Stimulated activated CD4-positive, alpha-beta T cell treated with anti-CD3 and anti-CD28 coated beads, Interleukin-1b, Interleukin-23, amount 100 ng/mL, for 24 hours (primary cell): Measurements from ENCODE around the gene FAM234A.
A peak's percentile ranks its signal among the peaks of the same experiment; 100 is the strongest.
"Not testable (repeated sequence)": the region's sequence is repeated elsewhere in the genome, so short reads cannot be mapped to it uniquely, and the experiment has no call there.

Experiments used
- DNase-seq, 4 experiments: peaks; one replicate each; pipeline ENCODE4 v3.0.0-alpha.2; 2020; ENCODE audit warnings: low read depth in 4 of 4, low spot score in 1 of 4

Gene FAM234A, protein sequence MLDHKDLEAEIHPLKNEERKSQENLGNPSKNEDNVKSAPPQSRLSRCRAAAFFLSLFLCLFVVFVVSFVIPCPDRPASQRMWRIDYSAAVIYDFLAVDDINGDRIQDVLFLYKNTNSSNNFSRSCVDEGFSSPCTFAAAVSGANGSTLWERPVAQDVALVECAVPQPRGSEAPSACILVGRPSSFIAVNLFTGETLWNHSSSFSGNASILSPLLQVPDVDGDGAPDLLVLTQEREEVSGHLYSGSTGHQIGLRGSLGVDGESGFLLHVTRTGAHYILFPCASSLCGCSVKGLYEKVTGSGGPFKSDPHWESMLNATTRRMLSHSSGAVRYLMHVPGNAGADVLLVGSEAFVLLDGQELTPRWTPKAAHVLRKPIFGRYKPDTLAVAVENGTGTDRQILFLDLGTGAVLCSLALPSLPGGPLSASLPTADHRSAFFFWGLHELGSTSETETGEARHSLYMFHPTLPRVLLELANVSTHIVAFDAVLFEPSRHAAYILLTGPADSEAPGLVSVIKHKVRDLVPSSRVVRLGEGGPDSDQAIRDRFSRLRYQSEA

DNA sequence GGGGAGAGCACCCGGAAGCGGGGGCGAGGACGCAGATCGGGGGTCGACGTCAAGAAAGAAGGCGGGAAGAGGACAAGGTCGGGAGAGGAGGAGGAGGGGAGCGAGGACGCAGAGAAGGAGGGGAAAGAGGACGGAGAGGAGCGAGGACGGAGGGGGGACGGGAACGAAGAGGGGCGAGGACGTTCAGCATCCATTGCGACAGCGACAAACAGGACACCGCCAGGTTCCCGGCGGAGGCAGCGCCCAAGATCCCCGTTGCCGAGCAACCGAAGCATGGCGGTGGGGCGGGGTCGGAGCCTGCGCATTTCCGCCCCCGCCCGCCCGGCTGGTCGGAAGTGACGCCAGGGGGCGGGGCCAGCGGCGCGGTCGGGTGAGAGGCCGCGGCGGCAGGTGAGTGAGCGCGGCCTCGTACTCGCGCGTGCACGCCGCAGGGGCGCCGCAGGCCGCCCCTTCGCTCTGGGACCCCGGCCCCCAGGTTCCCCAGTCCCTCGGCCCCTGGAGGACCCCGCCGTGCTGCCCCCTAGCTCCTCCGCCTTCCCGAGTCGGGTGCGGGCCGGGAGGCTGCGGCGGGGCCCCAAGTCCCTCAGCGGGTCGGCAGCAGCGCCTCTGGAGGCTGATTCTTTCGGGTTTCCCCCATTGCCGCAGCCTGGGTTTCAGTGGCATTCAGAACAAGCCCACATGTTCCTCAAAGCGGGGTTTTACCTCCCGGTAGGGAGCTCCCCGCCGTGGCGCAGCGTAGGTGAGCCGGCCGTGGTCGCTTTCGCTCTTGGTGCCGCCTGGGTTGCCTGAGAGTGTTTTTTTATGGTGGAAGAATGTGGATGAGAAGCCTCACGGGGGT, at the start of gene FAM234A:
Gene FAM234A, plus strand, starts transcription at position 354 of the 838 bp plus-strand sequence. CDS start 19,593 bp downstream, outside the sequence.
- peak; percentile 90 to 94 (median 94) for DNase-seq

DNA sequence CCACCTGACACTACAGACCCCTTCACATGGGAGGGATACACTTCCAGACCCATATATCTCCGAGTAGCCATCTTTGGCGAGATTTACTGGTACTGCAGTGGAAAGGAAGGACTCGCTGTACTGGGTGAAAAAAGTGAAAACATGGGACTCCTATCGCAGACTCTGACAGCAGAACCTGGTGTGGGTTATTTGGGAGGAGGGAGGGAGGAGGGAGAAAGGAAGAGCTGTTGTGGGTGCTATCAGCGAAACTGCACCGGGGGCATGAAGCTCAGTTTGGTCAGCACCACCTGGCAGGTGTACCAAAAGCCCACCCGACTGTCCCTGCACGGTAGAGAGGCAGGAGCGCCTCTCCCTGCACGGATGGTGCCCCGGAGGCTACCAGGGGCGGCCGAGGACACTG, 49.4 kb upstream of the FAM234A start:
- DNase-seq = no peak

DNA sequence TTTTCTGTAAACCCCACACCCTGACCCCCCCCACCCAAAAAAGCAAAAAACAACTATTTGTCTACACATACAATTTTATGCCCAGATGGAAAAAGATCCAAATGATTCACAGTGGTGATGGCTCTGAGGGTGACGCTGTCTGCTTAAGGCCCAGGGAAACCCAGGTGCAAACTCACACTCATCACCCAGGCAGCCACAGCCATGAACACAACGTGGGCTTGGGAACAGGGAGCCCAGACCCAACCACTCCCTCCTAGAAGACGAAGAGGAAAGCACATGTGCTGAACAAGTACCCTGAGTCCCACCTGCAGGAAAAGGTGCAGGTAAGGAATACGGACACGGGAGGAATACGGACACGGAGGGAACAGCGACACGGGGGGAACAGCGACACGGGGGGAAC, 48.9 kb upstream of the FAM234A start:
- no peak for DNase-seq

DNA sequence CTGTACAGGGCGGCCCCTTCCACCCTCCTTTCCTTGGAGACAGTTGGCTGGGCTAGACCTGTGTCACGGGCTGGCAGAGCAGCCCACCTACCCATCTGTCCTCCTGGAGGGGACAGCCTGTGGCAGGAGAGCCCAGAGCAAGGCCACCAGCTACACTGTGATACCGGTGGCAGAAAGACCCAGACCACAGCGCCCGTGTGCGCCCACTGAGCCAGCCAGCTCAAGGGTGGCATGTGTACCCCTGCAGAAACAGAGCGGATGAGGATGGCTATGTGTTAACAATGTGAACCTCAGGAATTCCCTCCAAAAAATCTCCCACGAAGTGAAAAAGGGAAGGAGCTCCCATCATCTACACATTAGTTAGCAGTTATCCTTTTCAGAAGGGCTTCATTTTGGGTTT, 47.3 kb upstream of the FAM234A start:
- no peak for DNase-seq

DNA sequence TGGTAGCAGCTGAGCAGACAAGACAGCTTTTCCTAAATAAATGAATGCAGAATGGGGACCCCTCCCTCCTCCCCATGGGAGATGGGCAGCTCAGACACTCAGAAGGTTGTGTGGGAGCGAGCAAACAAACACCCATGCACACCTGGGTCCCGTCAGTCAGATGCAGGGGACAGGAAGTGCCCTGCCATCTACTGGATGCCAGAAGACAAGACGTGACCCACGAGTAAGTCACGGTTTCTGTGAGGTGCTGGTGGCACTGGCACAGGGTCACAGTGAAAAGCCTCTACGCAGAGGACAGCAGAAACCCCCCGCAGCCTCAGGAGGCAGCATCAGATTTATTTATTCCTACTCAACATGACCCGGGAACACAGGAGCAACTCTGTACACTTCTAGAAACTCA, 45.9 kb upstream of the FAM234A start:
- no peak for DNase-seq

DNA sequence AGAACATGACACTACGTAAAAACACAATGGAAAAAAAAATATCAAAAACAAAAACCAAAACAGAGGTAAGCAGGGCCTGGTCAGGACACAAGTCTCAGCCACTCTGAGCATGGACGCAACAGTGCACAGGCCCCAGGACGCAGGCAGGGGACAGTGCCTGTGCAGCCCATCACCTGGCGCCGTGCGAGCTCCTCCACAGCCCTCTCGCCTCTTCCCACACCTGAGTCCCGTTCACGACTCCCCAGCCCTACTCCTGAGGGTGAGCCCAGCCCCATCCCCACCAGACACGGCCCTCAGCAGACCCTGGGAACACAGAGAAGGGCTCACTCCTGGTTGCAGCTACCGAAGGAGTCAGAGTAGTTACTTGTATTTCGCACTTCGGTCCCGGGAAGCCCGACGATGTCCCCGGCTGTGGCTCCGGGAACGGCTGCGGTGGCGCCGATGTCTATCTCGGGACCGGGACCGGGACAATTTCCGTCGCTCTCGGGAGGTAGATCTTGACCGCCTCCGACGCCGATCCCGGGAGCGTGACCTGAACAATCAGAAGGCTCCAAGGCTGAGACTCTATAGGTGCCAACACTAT, 44.9 kb upstream of the FAM234A start:
- DNase-seq = no peak

DNA sequence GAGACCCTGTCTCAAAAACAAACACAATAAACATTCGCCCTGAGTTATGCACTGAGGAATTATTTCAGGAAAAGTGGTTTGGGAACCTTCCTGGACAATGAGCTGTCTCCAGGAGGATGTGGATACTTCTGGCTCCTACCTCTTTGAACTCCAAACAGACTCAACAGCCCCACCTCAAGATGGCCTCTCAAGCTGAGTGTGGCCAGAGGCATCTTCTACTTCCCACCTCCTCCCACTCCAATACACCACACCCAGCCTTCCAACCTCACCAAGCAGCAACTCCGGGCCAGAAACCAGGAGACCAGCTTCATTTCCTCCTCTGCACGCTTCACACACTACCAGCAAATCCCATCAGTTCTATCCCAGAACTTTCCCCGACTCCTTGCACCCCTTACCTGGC, 42.8 kb upstream of the FAM234A start:
- no peak for DNase-seq

DNA sequence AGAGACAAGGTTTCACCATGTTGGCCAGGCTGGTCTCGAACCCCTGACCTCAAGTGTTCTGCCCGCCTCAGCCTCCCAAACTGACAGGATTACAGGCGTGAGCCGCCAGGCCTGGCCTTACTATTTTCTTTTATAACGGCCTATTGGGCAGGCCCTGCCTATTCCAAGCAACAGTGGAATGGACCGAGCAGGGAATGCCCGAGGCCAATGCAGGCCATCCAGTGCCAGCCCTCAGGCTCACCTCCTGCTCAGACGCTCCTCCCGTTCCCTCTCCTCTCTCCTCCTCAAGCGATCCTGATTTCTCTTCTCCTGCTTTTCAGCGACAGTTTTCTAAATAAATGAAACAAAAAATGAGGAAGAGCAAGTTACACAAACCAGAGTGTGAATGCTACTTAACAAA, 41.9 kb upstream of the FAM234A start:
- no peak for DNase-seq

DNA sequence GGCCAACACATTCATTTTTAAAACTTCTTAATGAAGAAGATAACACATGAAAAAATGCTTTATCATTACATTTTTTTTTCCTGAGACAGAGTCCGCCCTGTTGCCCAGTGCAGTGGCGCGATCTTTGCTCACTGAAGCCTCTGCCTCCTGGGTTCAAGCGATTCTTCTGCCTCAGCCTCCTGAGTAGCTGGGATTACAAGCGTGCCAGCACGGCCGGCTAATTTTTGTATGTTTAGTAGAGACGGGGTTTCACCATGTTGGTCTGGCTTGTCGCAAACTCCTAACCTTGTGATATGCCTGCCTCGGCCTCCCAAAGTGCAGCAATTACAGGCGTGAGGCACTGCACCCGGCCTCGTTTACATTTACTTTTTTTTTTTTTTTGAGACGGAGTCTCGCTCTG, 41.2 kb upstream of the FAM234A start:
- no peak for DNase-seq

DNA sequence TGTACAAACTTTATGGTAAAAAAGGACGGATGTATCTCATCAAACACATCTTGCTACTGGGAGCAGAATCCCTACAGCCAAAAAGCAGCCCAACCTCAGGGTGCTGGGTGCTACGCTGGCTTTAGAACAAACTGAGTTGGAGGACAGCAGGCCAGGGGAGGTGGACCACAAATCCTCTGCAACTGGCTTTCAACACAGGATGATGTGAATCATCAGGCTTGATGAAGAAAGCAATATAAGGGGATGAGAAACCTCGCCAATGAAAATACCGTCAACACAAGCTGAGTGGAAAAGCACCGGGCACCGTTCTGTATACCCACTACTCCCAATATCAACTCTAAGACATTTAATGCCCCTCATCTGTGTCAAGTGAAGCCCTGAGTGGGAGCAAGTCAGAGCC, 40.1 kb upstream of the FAM234A start:
- DNase-seq = no peak

DNA sequence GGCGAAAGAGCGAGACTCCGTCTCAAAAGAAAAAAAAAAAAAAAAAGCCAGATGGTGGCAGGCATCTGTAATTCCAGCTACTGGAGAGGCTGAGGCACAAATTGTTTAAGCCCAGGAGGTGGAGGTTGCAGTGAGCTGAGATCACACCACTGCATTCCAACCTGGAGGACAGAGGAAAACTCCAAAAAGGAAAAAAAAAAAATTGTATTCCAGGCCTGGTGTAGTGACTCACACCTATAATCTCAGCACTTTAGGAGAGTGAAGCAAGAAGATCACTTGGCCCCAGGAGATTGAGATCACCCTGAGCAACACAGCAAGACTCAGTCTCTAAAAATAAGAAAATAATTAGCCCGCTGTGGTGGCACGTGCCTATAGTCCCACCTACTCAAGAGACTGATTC, 34.2 kb upstream of the FAM234A start:
- DNase-seq = no peak

DNA sequence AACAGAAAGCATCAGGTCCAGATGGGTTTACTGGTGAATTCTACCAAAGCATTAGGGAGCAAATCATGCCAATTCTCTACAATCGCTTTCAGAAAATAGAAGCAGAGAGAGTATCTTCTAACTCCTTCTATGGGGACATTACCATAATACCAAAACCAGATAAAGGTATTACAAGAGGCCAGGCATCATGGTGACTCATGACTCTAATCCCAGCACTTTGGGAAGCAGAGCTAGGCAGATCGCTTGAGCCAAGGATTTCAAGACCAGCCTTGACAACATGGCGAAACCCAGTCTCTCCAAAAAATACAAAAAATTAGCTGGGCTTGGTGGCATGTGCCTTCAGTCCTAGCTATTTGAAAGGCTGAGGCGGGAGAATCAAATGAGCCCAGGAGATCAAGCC, 31.4 kb upstream of the FAM234A start:
- DNase-seq = no peak

DNA sequence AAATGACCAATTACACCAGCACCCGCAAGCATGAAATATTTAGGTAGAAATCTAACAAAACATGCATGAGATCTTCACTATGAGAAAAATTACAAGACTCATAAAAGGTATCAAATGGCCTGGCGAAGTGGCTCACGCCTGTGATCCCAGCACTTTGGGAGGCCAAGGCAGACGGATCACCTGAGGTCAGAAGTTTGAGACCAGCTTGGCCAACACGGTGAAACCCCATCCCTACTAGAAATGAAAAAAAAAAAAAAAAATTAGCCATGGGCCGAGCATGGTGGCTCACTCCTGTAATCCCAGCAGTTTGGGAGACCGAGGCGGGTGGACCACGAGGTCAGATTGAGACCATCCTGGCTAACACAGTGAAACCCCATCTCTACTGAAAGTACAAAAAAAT, 30.6 kb upstream of the FAM234A start:
- DNase-seq = not testable (repeated sequence)

DNA sequence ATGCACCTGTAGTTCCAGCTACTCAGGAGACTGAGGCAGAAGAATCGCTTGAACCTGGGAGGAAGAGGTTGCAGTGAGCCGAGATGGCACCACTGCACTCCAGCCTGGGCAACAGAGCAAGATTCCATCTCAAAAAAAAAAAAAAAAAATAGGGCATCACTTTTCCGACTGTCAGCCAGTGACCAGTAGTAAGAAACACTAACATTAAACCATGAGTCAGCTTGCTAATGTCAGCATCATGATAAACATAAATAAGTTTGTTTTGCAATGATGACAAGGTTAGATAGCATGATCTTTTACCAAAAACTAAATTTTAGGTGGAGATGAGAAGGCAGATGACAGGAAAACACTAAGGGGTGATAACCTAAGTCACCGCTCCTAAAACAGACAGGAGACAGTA, 25.3 kb upstream of the FAM234A start:
- not testable (repeated sequence) for DNase-seq

DNA sequence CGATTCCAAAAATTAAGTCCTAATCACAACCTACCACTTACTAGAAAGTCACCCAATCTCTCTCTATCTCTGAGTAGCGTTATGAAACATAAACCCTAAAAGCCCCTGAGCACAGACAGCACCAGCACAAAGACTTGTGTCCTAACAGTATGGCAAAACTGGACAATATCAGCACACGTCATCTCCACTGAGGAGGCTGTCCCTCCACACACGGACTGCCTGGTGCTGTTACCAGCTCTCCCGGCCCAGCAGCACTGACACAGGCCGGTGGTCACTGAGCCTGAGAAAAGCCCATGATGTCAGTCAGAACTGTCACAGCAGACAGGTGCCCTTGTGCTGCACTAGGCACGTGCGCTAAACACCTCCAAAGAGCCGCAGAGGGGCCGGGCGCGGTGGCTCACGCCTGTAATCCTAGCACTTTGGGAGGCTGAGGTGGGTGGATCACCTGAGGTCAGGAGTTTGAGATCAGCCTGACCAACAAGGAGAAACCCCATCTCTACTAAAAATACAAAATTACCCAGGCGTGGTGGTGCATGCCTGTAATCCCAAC, 22.9 kb upstream of the FAM234A start:
- not testable (repeated sequence) for DNase-seq

DNA sequence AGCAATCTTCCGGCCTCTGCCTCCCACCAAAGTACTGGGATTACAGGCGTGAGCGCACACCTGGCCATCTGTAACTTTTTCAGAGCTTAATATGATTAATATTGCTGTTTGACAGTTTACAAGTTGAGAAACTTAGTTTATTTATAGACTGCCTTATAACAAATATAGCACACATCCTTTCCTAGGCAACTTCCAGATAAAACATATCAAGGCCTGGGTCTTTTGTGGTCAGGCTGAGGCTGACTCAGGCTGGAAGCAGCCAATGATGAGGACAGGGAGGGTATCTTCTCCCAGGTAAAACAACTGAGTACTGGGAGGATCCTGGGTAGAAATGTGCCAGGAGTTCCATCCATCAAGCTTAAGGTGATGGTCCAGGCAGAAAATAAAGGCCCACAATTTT, 21.6 kb upstream of the FAM234A start:
- DNase-seq = no peak

DNA sequence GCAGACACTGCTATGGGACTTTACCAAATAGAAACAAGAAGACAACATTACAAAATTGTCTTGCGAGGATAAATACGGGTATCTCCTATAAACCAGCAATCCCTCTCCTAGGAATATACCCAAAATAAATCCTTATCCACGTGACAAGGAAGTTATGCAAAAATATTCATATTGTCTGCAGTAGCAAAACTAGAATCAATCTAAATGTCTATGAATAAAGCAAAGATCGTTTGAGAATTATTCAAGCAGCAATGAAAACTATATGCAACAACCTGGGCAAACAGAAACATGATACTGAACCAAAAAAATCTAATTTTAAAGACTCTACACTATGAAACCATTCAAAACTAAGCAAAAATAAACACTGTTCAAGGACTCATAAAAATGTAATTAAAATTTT, 14.6 kb upstream of the FAM234A start:
- DNase-seq = no peak

DNA sequence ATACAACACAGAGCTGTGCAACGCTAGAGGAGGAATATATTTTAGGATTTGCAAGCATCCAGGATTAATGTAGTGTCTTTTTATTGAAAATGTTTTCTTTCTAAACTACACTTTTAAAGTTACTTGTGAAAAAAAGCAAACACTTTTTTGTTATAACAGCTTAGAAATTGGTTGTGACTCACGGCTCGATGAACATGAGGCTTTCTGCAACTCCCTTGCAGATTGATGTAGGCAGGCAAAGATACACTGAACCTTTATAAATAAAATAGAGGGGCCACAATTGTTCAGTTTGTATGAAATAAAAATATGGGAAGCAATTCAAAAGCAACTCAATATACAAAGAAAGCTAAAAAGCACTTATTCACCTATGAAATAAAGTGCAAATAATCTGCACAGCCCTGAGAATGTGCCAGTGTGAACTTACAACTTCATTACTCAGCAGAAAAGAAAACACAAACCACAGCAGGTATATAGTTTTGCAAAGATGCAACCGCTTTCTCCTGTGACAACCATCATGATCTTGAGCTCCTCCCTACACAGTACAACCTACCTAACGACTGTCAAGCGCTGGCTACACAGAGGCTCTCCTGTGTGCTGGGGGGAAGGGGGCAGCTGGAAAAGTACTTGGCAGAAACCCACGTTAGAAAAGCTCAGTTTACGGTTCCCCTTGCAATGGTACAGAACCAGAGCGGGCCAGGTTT, 6.3 kb upstream of the FAM234A start:
- no peak for DNase-seq

DNA sequence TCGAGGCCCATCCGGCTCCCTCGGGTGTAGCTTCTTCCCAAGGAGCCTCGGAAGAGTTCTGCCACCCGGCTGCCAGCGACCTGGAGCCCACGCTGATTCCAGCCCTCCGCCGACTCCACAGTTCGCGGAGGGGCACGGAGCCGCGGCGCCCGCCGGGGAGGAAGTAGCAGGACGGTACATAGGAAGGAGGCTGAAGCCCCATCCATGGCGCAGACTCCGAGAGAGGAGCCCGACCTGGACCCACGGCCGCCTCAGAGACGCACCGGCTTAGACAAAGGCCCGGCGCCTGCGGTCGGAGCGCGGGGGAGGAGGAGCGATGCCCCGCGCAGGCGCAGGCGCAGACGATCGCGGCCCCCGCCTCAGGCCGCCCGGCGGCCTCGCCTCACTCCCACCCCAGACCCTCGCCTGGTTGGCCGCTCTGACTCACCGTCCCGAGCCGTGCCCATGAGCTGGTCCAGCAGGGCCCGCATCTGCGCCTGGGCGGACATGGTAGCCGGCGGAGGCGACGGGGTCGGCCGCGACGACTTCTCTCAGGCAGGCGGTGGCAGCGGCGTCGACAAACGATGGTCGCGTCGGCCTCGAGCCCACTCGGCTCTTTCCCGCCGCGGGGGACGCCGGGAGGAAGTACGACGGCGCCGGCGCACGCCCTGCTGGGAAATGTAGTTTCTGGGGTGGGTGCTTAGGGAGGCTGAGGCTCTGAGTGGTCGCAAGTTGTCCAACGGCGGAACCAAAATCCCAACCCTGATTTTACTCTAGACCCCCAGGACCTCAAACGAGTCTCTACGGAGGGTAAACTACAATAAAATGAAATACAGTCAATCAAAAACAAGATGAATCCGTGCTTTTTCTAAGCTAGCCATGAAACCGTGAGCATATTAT, 5.5 kb upstream of the FAM234A start, which contains the start of gene LUC7L:
Gene LUC7L, minus strand, starts transcription at position 598 of the 879 bp plus-strand sequence. Its CDS starts 110 bp downstream, at position 488.
- peak; percentile 70 to 84 (median 82) for DNase-seq
